ENCODE results near the gene DSCAML1. TPM values are rescaled to one million over a fixed set of nuclear protein-coding genes. Genes with fewer than 3 reads are reported as not detected.

Gene DSCAML1
- total and polyA plus RNA-seq, 2 of the 8 experiments (the other 6 are each of a cell fraction or from before 2014, with no cell fraction given) = 0.19 to 0.24 TPM

DNA sequence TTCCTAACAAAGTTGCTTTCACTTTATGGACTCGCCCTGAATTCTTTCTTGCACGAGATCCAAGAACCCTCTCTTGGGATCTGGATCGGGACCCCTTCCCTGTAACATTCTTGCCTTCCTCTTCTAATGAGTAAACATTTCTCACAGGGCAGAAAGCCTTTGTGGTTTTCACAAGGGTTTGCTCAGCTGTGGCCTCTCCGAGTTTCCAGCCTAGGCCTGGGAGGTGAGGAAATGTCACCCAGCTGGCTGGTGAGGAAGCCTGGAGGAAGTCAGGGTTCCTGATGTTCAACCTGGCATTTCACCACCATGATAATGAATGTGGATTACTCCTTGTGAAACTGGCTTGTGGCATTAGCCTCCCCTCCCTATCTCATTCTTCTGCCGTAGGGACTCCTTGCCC is 224.9 kb downstream of the DSCAML1 start (continued):
- TF ChIP-seq, protein P1, sequence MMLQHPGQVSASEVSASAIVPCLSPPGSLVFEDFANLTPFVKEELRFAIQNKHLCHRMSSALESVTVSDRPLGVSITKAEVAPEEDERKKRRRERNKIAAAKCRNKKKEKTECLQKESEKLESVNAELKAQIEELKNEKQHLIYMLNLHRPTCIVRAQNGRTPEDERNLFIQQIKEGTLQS (IDR thresholded peaks at IDR 0.05; ENCODE audit: insufficient read depth, low read depth, low read length) = no peak
- no peak for TF ChIP-seq CTCF (IDR thresholded peaks at IDR 0.05; ENCODE audit: control extremely low read depth in 1 of 3, insufficient read depth in 1 of 3, low read depth in 1 of 3, low read length in 3 of 3)
- no peak for TF ChIP-seq SP4 (IDR thresholded peaks at IDR 0.05; ENCODE audit: low read length)
- no peak for TF ChIP-seq SUZ12 (IDR thresholded peaks at IDR 0.05; ENCODE audit: low read length)
- TF ChIP-seq GTF2F1 (IDR thresholded peaks at IDR 0.05; ENCODE audit: borderline replicate concordance, low read depth, low read length) = no peak
- no peak for TF ChIP-seq RBBP5 (IDR thresholded peaks at IDR 0.05; ENCODE audit: borderline replicate concordance, low read depth, low read length)

Data from H1 (cell line).